ENCODE measurements around the gene ADAMTS17.

ADAMTS17 gene

DNA sequence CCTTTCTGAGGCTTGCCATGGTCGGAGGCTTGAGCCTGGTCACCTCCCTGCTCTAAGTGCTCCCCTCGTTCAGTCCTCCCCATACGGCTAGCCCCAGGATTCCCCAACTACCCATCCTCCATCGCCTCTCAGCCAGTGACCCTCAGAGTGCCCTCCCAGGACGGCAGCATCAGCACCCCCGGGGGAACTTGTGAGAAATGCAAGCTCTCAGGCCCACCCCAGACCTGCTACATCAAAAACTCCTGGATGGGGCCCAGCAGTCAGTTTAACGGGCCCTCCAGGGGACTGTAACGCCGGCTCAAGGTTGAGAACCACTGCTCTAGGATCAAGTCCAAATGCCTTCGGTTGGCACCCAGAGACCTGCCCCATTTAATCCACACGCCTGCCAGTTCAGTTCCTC is 6.9 kb downstream of the ADAMTS17 start:
- no peak overlapping the region for H3K4me3 ChIP-seq (ENCODE audit: low read depth, low read length)
- TF ChIP-seq, protein P1, sequence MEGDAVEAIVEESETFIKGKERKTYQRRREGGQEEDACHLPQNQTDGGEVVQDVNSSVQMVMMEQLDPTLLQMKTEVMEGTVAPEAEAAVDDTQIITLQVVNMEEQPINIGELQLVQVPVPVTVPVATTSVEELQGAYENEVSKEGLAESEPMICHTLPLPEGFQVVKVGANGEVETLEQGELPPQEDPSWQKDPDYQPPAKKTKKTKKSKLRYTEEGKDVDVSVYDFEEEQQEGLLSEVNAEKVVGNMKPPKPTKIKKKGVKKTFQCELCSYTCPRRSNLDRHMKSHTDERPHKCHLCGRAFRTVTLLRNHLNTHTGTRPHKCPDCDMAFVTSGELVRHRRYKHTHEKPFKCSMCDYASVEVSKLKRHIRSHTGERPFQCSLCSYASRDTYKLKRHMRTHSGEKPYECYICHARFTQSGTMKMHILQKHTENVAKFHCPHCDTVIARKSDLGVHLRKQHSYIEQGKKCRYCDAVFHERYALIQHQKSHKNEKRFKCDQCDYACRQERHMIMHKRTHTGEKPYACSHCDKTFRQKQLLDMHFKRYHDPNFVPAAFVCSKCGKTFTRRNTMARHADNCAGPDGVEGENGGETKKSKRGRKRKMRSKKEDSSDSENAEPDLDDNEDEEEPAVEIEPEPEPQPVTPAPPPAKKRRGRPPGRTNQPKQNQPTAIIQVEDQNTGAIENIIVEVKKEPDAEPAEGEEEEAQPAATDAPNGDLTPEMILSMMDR (IDR thresholded peaks at IDR 0.05; ENCODE audit: low read depth, low read length): no peak

DNA sequence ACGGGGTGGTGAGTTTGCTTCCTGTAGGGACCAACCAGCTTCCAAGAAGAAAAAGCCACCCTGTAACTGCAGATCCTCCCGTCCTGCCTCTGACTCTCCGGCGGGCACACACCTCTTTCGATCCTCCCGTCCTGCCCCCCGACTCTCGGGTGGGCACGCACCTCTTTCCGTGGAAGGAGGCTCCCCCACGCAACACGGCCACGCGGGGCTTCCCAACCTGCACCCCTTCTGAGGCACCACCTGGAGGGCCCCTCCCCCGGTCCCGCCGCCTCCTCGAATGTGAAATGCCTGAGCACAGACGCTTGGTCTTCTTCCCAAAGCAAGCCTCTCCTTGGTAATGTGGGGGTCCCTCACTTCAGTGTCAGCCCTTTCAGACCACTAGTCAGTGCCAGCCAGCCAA is 7.3 kb downstream of the ADAMTS17 start:
- no peak overlapping the region for H3K4me3 ChIP-seq (ENCODE audit: low read depth, low read length)
- TF ChIP-seq, protein P1 (IDR thresholded peaks at IDR 0.05; ENCODE audit: low read depth, low read length): no peak

DNA sequence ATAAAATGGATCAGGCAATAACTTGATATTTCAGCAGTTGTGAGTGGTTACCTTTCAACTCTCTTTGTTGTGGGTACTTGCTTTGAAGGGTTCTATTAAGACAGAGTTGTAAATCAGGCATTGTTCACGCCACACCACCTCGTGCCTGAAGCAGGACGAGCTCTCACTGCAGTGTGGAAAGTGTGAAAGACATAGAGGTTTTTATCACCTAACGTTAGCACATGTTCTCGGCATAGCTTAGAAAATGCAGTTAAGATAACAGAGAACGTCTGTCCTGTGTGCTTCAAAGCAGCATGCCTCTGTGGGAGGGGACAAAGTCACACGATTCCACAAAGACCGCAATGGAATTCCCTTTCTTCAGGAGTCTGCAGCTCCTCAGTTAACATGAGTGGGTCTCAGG is 7.8 kb downstream of the ADAMTS17 start:
- TF ChIP-seq, protein P1 (IDR thresholded peaks at IDR 0.05; ENCODE audit: low read depth, low read length): no peak
- H3K4me3 ChIP-seq (ENCODE audit: low read depth, low read length): no peak overlapping the region

DNA sequence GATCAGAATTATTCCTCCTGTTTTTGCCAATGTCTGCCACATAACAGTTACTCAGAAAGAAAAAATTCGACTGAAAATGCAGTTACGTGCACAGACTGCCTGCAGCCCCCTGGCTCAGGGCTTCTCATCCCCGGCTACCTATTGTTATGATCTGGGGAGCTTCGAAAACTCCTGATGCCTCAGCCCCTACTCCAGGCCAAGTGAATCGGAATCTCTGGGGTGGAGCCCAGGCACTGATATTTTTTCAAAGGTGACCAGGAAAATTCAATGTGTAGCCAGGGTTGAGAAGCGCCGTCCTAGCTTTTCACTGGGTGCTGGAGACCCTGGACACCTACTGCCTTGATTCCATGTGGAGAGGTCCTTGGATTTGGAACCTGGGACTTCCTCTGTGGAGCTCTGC is 8.5 kb downstream of the ADAMTS17 start:
- H3K4me3 ChIP-seq (ENCODE audit: low read depth, low read length): no peak overlapping the region
- TF ChIP-seq, protein P1 (IDR thresholded peaks at IDR 0.05; ENCODE audit: low read depth, low read length): no peak

DNA sequence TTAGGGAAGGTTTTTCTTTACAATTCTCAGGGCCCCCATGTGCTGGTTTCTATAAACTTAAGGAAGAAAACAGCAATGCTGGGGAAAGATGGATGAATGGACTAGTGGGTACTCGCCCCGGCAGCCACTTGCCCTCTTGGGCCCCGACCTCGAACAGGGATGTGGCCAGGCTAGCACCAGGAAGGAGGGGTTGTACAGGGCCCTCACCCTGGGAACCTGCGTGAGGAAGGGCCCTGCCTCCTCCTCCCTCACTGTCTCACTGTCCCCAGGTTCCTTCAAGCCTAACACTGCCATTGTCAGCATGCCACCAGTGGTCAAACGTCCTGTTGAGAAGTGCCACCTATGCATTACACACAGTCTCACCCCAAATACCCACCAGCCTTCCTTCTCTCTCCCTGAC is 9.1 kb downstream of the ADAMTS17 start:
- H3K4me3 ChIP-seq (ENCODE audit: low read depth, low read length): no peak overlapping the region
- TF ChIP-seq, protein P1 (IDR thresholded peaks at IDR 0.05; ENCODE audit: low read depth, low read length): no peak

DNA sequence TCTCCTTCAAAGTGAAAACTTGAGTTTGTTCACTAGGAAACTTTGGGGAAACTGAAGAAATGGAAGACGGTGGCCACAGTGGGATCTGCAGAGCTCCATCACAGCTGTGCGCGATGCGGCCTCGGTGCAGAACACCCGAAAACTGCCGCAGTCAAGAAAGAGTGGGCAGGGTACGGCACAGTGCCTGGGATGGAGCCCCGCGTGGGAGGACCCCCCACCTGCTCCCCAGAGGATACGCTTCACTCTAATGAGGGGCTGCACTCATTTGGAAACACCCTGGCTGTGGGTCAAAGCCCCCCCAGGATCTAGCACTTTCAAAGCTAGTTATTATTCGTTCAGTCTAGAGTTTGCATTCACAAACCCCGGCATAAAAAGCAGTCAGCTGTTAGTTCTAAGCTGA is 9.5 kb downstream of the ADAMTS17 start:
- TF ChIP-seq, protein P1 (IDR thresholded peaks at IDR 0.05; ENCODE audit: low read depth, low read length): no peak
- H3K4me3 ChIP-seq (ENCODE audit: low read depth, low read length): no peak overlapping the region

DNA sequence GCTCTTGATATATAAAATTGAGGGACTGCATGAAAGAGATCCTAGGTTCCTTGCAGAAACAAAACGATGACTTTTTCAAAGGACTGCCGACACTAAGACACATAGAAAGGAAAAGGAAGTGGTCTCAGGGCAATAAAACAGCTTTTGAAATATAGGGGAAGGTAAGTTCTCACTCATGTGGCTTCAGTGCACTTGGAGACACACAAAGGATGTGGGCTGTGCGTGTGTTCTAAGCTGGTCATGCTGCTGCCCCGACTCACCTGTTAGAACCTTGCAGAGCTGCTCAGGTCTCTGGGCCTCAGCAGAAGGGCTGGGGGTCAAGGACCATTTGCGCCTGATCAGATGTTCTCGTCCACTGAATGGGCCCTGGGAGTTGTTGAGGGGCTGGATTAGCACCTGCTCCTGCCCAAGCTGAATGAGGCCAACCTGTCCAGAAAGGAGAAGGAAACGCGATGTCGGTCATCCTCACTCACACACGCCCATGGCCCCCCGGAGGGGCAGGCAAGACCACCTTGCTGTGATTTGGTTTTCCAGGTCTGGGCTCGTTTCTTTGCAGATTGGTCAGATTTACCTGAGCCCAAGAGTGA is 11.1 kb downstream of the ADAMTS17 start:
- H3K4me3 ChIP-seq (ENCODE audit: low read depth, low read length): no peak overlapping the region
- TF ChIP-seq, protein P1 (IDR thresholded peaks at IDR 0.05; ENCODE audit: low read depth, low read length): no peak
